H1 (cell line): ENCODE data around the gene NCK2. TPM values are rescaled to one million over a fixed set of nuclear protein-coding genes. Genes with fewer than 3 reads are reported as not detected.

Experiments used
- CTCF ChIA-PET: fragments of 300-600 bp; sonication (Branson Sonifier 250); formaldehyde crosslinking; loops from one replicate; lab custom pipeline; 2021; ENCODE audit not compliant: partially characterized antibody; lab: Charles Lee
- POLR2A ChIA-PET: fragments of 300-600 bp; sonication (Branson Sonifier 250); formaldehyde crosslinking; loops from one replicate; lab custom pipeline; 2021; ENCODE audit warnings: inconsistent platforms; ENCODE audit not compliant: partially characterized antibody; lab: Charles Lee
- DNase-seq, 2 experiments: peaks; one replicate each; pipeline versions ENCODE4 v3.0.0 to v3.0.0-alpha.2; 2010 to 2022; ENCODE audit warnings: low spot score in 2 of 2, low read depth in 1 of 2, mixed read lengths in 1 of 2
- FAIRE-seq: peaks from 2 replicates; lab custom pipeline; 2011; peaks lifted over from hg19 to GRCh38; lab: Jason Lieb, UNC
- H2AFZ ChIP-seq: 2 replicates; pipeline ENCODE4 v1.8.1; 2012; ENCODE audit warnings: low read length, inconsistent platforms
- H2AK5ac ChIP-seq: 2 replicates; pipeline ENCODE4 v1.6.1; 2013; ENCODE audit warnings: low read depth, low read length
- H2BK120ac ChIP-seq: replicated peaks from 2 replicates; pipeline ENCODE3; 2013; ENCODE audit warnings: low read depth, low read length, inconsistent platforms
- H2BK12ac ChIP-seq: 2 replicates; pipeline ENCODE4 v1.6.1; 2013; ENCODE audit warnings: low read depth, low read length
- H2BK15ac ChIP-seq: 2 replicates; pipeline ENCODE4 v1.6.1; 2013; ENCODE audit warnings: low read length
- H2BK20ac ChIP-seq: 2 replicates; pipeline ENCODE4 v1.6.1; 2013; ENCODE audit warnings: low read length
- H2BK5ac ChIP-seq: 2 replicates; pipeline ENCODE4 v1.6.1; 2013; ENCODE audit warnings: low read depth, low read length
- H3K14ac ChIP-seq: 2 replicates; pipeline ENCODE4 v1.6.1; 2013; ENCODE audit warnings: inconsistent platforms; ENCODE audit not compliant: insufficient read length
- H3K18ac ChIP-seq: 2 replicates; pipeline ENCODE4 v1.6.1; 2013; ENCODE audit warnings: low read length; ENCODE audit errors: extremely low read depth
- H3K23ac ChIP-seq: 2 replicates; pipeline ENCODE4 v1.6.1; 2013; ENCODE audit warnings: inconsistent platforms; ENCODE audit not compliant: insufficient read length
- H3K23me2 ChIP-seq: 2 replicates; pipeline ENCODE4 v1.6.1; 2013; ENCODE audit warnings: low read depth, low read length
- H3K27ac ChIP-seq: 2 replicates; pipeline ENCODE4 v1.6.1; 2011; ENCODE audit warnings: low read depth, low read length, inconsistent platforms
- H3K27me3 ChIP-seq, 4 experiments: replicated peaks in 1 of 4; 1 replicate in 1 of 4; 2 replicates in 3 of 4; pipeline versions ENCODE4 v1.6.1 to v1.8.1; 2011 to 2013; ENCODE audit warnings: low read length in 3 of 4, mild to moderate bottlenecking in 3 of 4, inconsistent platforms in 2 of 4, mixed read lengths in 2 of 4, moderate library complexity in 1 of 4; ENCODE audit not compliant: control insufficient read depth in 3 of 4, insufficient read depth in 3 of 4; ENCODE audit errors: extremely low read depth in 1 of 4
- H3K36me3 ChIP-seq, 4 experiments: 2 replicates each; pipeline versions ENCODE4 v1.6.1 to v1.8.1; 2011 to 2013; ENCODE audit warnings: mild to moderate bottlenecking in 4 of 4, low read length in 3 of 4, moderate library complexity in 2 of 4, control low read depth in 1 of 4, inconsistent platforms in 1 of 4; ENCODE audit not compliant: insufficient read depth in 4 of 4, control insufficient read depth in 2 of 4
- H3K4ac ChIP-seq: replicated peaks from 2 replicates; pipeline ENCODE3; 2013; ENCODE audit warnings: low read length, low read depth, mixed read lengths, inconsistent platforms; ENCODE audit not compliant: insufficient read length
- H3K4me1 ChIP-seq, 4 experiments: replicated peaks in 1 of 4; 1 replicate in 1 of 4; 2 replicates in 3 of 4; pipeline versions ENCODE4 v1.6.1 to v1.8.1; 2011 to 2013; ENCODE audit warnings: low read length in 3 of 4, inconsistent platforms in 2 of 4, mixed read lengths in 1 of 4; ENCODE audit not compliant: insufficient read depth in 4 of 4, control insufficient read depth in 3 of 4
- H3K4me2 ChIP-seq, 2 experiments: 2 replicates each; pipeline versions ENCODE4 v1.6.1 to v1.8.1; 2011 to 2013; ENCODE audit warnings: low read depth in 2 of 2, low read length in 2 of 2, control low read depth in 1 of 2, inconsistent platforms in 1 of 2, mild to moderate bottlenecking in 1 of 2; ENCODE audit not compliant: insufficient read depth in 1 of 2
- H3K4me3 ChIP-seq, 4 experiments: fragments of 200-600, 300-600 bp in 1 of 4; sonication (generic), shearing (Covaris generic), sonication (Bioruptor Twin) in 1 of 4; 2 replicates each; pipeline versions ENCODE4 v1.5.1 to v1.8.1; 2011 to 2016; ENCODE audit warnings: low read length in 4 of 4, low read depth in 3 of 4, control low read depth in 2 of 4, inconsistent platforms in 2 of 4, mild to moderate bottlenecking in 2 of 4, mixed read lengths in 1 of 4, moderate library complexity in 1 of 4; ENCODE audit not compliant: insufficient read depth in 2 of 4; ENCODE audit errors: extremely low read depth in 1 of 4
- H3K56ac ChIP-seq: replicated peaks from 2 replicates; pipeline ENCODE3; 2013; ENCODE audit warnings: low read depth, mild to moderate bottlenecking, mixed read lengths, low read length, inconsistent platforms; ENCODE audit not compliant: insufficient read length
- H3K79me1 ChIP-seq: 2 replicates; pipeline ENCODE4 v1.6.1; 2013; ENCODE audit warnings: low read depth, low read length, control low read depth
- H3K79me2 ChIP-seq, 2 experiments: 2 replicates each; pipeline versions ENCODE4 v1.6.1 to v1.8.1; 2012 to 2013; ENCODE audit warnings: low read length in 2 of 2, mild to moderate bottlenecking in 2 of 2, inconsistent platforms in 1 of 2; ENCODE audit not compliant: insufficient read depth in 2 of 2, control insufficient read depth in 1 of 2
- H3K9ac ChIP-seq, 4 experiments: replicated peaks in 1 of 4; 1 replicate in 1 of 4; 2 replicates in 3 of 4; pipeline versions ENCODE4 v1.6.1 to v1.8.1; 2011 to 2013; ENCODE audit warnings: low read depth in 3 of 4, low read length in 3 of 4, control low read depth in 2 of 4, mild to moderate bottlenecking in 2 of 4, moderate library complexity in 2 of 4, inconsistent platforms in 1 of 4; ENCODE audit errors: extremely low read depth in 1 of 4
- H3K9me3 ChIP-seq, 2 experiments: 2 replicates each; pipeline versions ENCODE4 v1.6.1 to v1.8.1; 2012 to 2013; ENCODE audit warnings: mild to moderate bottlenecking in 2 of 2, moderate library complexity in 2 of 2, control low read depth in 1 of 2, inconsistent platforms in 1 of 2, low read depth in 1 of 2, low read length in 1 of 2, mixed read lengths in 1 of 2; ENCODE audit not compliant: insufficient read depth in 2 of 2
- H4K20me1 ChIP-seq, 2 experiments: replicated peaks in 1 of 2; 2 replicates each; pipeline versions ENCODE3 to v1.8.1; 2011 to 2013; ENCODE audit warnings: inconsistent platforms in 2 of 2, low read length in 2 of 2, mild to moderate bottlenecking in 1 of 2; ENCODE audit not compliant: insufficient read depth in 2 of 2, control insufficient read depth in 1 of 2
- H4K5ac ChIP-seq: 2 replicates; pipeline ENCODE4 v1.6.1; 2013; ENCODE audit warnings: low read length, low read depth, mixed read lengths, inconsistent platforms; ENCODE audit not compliant: insufficient read length
- H4K8ac ChIP-seq: 2 replicates; pipeline ENCODE4 v1.8.0; 2013; ENCODE audit warnings: mild to moderate bottlenecking, moderate library complexity, low read length, inconsistent platforms; ENCODE audit not compliant: insufficient read depth; ENCODE audit errors: extremely low read depth
- H4K91ac ChIP-seq: replicated peaks from 2 replicates; pipeline ENCODE3; 2013; ENCODE audit warnings: low read length, mixed read lengths, inconsistent platforms; ENCODE audit not compliant: insufficient read length
- ATF3 ChIP-seq: IDR thresholded peaks from 2 replicates; pipeline ENCODE4 v1.6.1; 2011; ENCODE audit warnings: low read depth, mild to moderate bottlenecking, low read length; ENCODE audit not compliant: insufficient read depth
- CTCF ChIP-seq, 3 experiments: IDR thresholded peaks; 1 replicate in 2 of 3; 2 replicates in 1 of 3; pipeline versions ENCODE4 v1.5.1 to v1.6.1; 2011; ENCODE audit warnings: low read length in 3 of 3, mild to moderate bottlenecking in 3 of 3, inconsistent platforms in 2 of 3, low read depth in 1 of 3, moderate library complexity in 1 of 3; ENCODE audit not compliant: insufficient read depth in 1 of 3; ENCODE audit errors: control extremely low read depth in 1 of 3
- HDAC2 ChIP-seq, 2 experiments: fragments of 300-600 bp in 1 of 2; sonication (generic) in 1 of 2; IDR thresholded peaks; 2 replicates each; pipeline ENCODE4 v1.6.1; 2011 to 2012; ENCODE audit warnings: low read depth in 2 of 2, low read length in 2 of 2, mild to moderate bottlenecking in 2 of 2, moderate library complexity in 2 of 2, borderline replicate concordance in 1 of 2, inconsistent platforms in 1 of 2
- JUND ChIP-seq: IDR thresholded peaks from 2 replicates; pipeline ENCODE4 v1.6.1; 2011; ENCODE audit warnings: mild to moderate bottlenecking, improper control_type of control experiment, low read length
- POLR2A ChIP-seq, 2 experiments: IDR thresholded peaks; 1 replicate in 1 of 2; 2 replicates in 1 of 2; pipeline ENCODE4 v1.6.1; 2011; ENCODE audit warnings: low read depth in 2 of 2, low read length in 2 of 2, mild to moderate bottlenecking in 2 of 2; ENCODE audit errors: control extremely low read depth in 1 of 2
- RAD21 ChIP-seq, 2 experiments: IDR thresholded peaks in 1 of 2; conservative IDR thresholded peaks in 1 of 2; 2 replicates each; pipeline ENCODE4 v1.6.1; 2011; ENCODE audit warnings: low read depth in 2 of 2, low read length in 2 of 2, improper control_type of control experiment in 1 of 2, inconsistent platforms in 1 of 2, mild to moderate bottlenecking in 1 of 2, moderate library complexity in 1 of 2
- SP1 ChIP-seq: IDR thresholded peaks from 2 replicates; pipeline ENCODE4 v1.6.1; 2011; ENCODE audit warnings: low read depth, low read length
- SP2 ChIP-seq: IDR thresholded peaks from 2 replicates; pipeline ENCODE4 v1.6.1; 2012; ENCODE audit warnings: mild to moderate bottlenecking, low read length, inconsistent platforms
- WGBS, 2 experiments: shearing (Covaris generic) in 1 of 2; methylation state at CpG; one replicate each; pipeline versions ENCODE4 v1.1.6 to v1.1.7; 2013 to 2015; ENCODE audit warnings: low lambda C conversion rate in 2 of 2, mixed read lengths in 2 of 2, inconsistent platforms in 1 of 2, low coverage in 1 of 2, missing lambda C conversion rate in 1 of 2; ENCODE audit not compliant: insufficient replicate concordance in 2 of 2, insufficient coverage in 1 of 2, insufficient read length in 1 of 2; ENCODE audit errors: extremely low coverage in 1 of 2, missing lambda C conversion rate in 1 of 2; 5-methylcytosine and 5-hydroxymethylcytosine counted together
- polyA plus RNA-seq, 7 experiments: library from polyadenylated mRNA; depleted of rRNA in 3 of 7; stranded (reverse) in 5 of 7; unstranded in 2 of 7; fragments of >200 nt in 5 of 7; fragments of 200-250 nt in 2 of 7; gene quantifications; 1 replicate in 5 of 7; 2 replicates in 1 of 7; 4 replicates in 1 of 7; pipeline versions ENCODE4 v1.2.1 to v1.2.3, GENCODE V29; 2011 to 2013; ENCODE audit warnings: missing spikeins in 2 of 7, mixed read lengths in 2 of 7
- total RNA-seq: library from RNA; stranded (reverse); fragmentation: NEBNext Ultra II Directional; extraction: Animal tissue kit (Norgen Biotek cat#: 25700); gene quantifications from 2 replicates; pipeline ENCODE4 v1.2.1, GENCODE V29; 2021

NCK2 gene
- total and polyA plus RNA-seq, 2 of the 8 experiments (the other 6 are each of a cell fraction or from before 2014, with no cell fraction given): 30.3 to 65.7 TPM

GRCh38 chr2:105814291-105814940, 69.7 kb downstream of the NCK2 start:
- H2AK5ac ChIP-seq: no peak overlapping the region
- H3K4me1 ChIP-seq: peaks cover 2 to 5% (median 3%) of the 10 kb centered on the region in 4 experiments; a peak in 4 of 7 replicates
- peaks cover 6 to 22% of the 10 kb centered on the region in 2 experiments for H4K20me1 ChIP-seq
- no peaks in the 10 kb centered on the region for H3K9me3 ChIP-seq
- no peak overlapping the region for H3K9ac ChIP-seq
- no peak overlapping the region for H2BK15ac ChIP-seq
- ChIA-PET POLR2A (no interaction called here), CTCF (interaction anchor here (1.3 kb wide), 1 partner anchor 14 kb away, joined by 4 read pairs; no protein-coding TSS in a partner anchor)
- 88% methylated on average over 9 of the region's 9 CpGs; no CpG with 5 or more reads in 1 of the 2 experiments for WGBS, 2 experiments
- H2BK20ac ChIP-seq: no peak overlapping the region
- no peak overlapping the region for H3K14ac ChIP-seq
- no peak overlapping the region for H3K56ac ChIP-seq
- H4K8ac ChIP-seq: no peak overlapping the region
- peaks cover 0 to 61% of the 10 kb centered on the region in 2 experiments; a peak in 3 of 4 replicates for H3K79me2 ChIP-seq
- no peak overlapping the region for H3K4me3 ChIP-seq
- H3K18ac ChIP-seq: no peak overlapping the region
- no peak overlapping the region for H4K5ac ChIP-seq
- no peaks in the 10 kb centered on the region for H3K27me3 ChIP-seq
- H3K36me3 ChIP-seq: peaks cover 0 to 3% (median 1%) of the 10 kb centered on the region in 4 experiments; a peak in 2 of 8 replicates
- no peak overlapping the region for H4K91ac ChIP-seq
- DNase-seq (no peak), FAIRE-seq (no peak)
- H3K4me2 ChIP-seq: no peak overlapping the region
- no peak overlapping the region for H3K4ac ChIP-seq
- no peak overlapping the region for H2BK120ac ChIP-seq
- no peak overlapping the region for H2BK12ac ChIP-seq
- no peak overlapping the region for H2AFZ ChIP-seq
- H2BK5ac ChIP-seq: no peak overlapping the region
- H3K23ac ChIP-seq: no peak overlapping the region
- H3K23me2 ChIP-seq: no peaks in the 10 kb centered on the region
- peaks cover 10% of the 10 kb centered on the region for H3K79me1 ChIP-seq
- H3K27ac ChIP-seq: no peak overlapping the region
- no peak for TF ChIP-seq HDAC2 (IDR thresholded peaks at IDR 0.05; ENCODE audit: borderline replicate concordance in 1 of 2, low read depth in 2 of 2, low read length in 2 of 2)
- no peak for TF ChIP-seq CTCF (IDR thresholded peaks at IDR 0.05; ENCODE audit: control extremely low read depth in 1 of 3, insufficient read depth in 1 of 3, low read depth in 1 of 3, low read length in 3 of 3)
- TF ChIP-seq SP2: no peak
- no peak for TF ChIP-seq RAD21 (IDR thresholded peaks at IDR 0.05 in 1 of 2, conservative IDR thresholded peaks at IDR 0.05 in 1 of 2; ENCODE audit: low read depth in 2 of 2, low read length in 2 of 2)
- no peak for TF ChIP-seq ATF3
- no peak for TF ChIP-seq POLR2A (IDR thresholded peaks at IDR 0.05; ENCODE audit: control extremely low read depth in 1 of 2, low read depth in 2 of 2, low read length in 2 of 2)
- TF ChIP-seq JUND: no peak
- TF ChIP-seq SP1: no peak
